OCI-LY3 (cell line): ENCODE results near the gene OXA1L.
"Not testable (repeated sequence)": the region's sequence is repeated elsewhere in the genome, so short reads cannot be mapped to it uniquely, and the experiment has no call there.

ENCODE experiments used
- H2AFZ ChIP-seq: fragments of 200-600, 300-600 bp; shearing (Covaris generic); 2 replicates; pipeline ENCODE4 v1.6.0; 2014; ENCODE audit warnings: antibody characterized with exemption, low read depth, low read length
- H3K27ac ChIP-seq: fragments of 200-600, 300-600 bp; sonication (generic); 2 replicates; pipeline ENCODE4 v1.5.1; 2014; ENCODE audit warnings: mild to moderate bottlenecking, low read length, moderate library complexity, mixed read lengths
- H3K27me3 ChIP-seq: fragments of 200-600, 300-600 bp; sonication (generic); 2 replicates; pipeline ENCODE4 v1.6.1; 2014; ENCODE audit warnings: low read depth, low read length, mixed read lengths
- H3K36me3 ChIP-seq: fragments of 200-600, 300-600 bp; sonication (generic); replicated peaks from 2 replicates; pipeline ENCODE3; 2014; ENCODE audit warnings: low read depth, low read length, mixed read lengths
- H3K4me1 ChIP-seq: fragments of 300-600, 200-600 bp; sonication (generic); 2 replicates; pipeline ENCODE4 v1.6.1; 2014; ENCODE audit warnings: low read length, mixed read lengths
- H3K4me2 ChIP-seq: fragments of 200-600, 300-600 bp; sonication (generic); 2 replicates; pipeline ENCODE4 v1.6.1; 2014; ENCODE audit warnings: low read length, mixed read lengths
- H3K4me3 ChIP-seq: fragments of 300-600, 200-600 bp; sonication (generic); 2 replicates; pipeline ENCODE4 v1.5.1; 2014; ENCODE audit warnings: antibody characterized with exemption, mild to moderate bottlenecking, low read length, moderate library complexity
- H3K79me2 ChIP-seq: fragments of 300-600, 200-600 bp; shearing (Covaris generic); 2 replicates; pipeline ENCODE4 v1.6.1; 2014; ENCODE audit warnings: mild to moderate bottlenecking, low read length, mixed read lengths
- H3K9ac ChIP-seq: fragments of 300-600, 200-600 bp; shearing (Covaris generic); 2 replicates; pipeline ENCODE4 v1.6.0; 2014; ENCODE audit warnings: mild to moderate bottlenecking, low read length, moderate library complexity
- H3K9me3 ChIP-seq: fragments of 200-600, 300-600 bp; shearing (Covaris generic); 2 replicates; pipeline ENCODE4 v1.6.1; 2014; ENCODE audit warnings: low read length, mixed read lengths; ENCODE audit not compliant: insufficient read depth
- H4K20me1 ChIP-seq: fragments of 200-600, 300-600 bp; sonication (generic); 2 replicates; pipeline ENCODE4 v1.6.1; 2016; ENCODE audit warnings: low read length, mixed read lengths; ENCODE audit not compliant: insufficient read depth
- CTCF ChIP-seq: fragments of 200-600, 300-600 bp; sonication (generic); IDR thresholded peaks from 2 replicates; pipeline ENCODE4 v1.5.1; 2014; ENCODE audit warnings: antibody characterized with exemption, low read length, low read depth
- EZH2phosphoT487 ChIP-seq: fragments of 200-600 bp; shearing (Covaris generic); IDR thresholded peaks from 2 replicates; pipeline ENCODE4 v1.6.1; 2018; ENCODE audit warnings: antibody characterized with exemption, mixed run types, low read depth

Gene OXA1L

GRCh38 chr14:22801716-22802115, 35.2 kb downstream of the OXA1L start:
- Histone ChIP-seq H3K79me2 (no peaks in the 10 kb centered on the region), H3K36me3 (no peaks in the 10 kb centered on the region), H3K4me1 (peaks cover 35% of the 10 kb centered on the region), H3K9me3 (no peaks in the 10 kb centered on the region), H4K20me1 (no peaks in the 10 kb centered on the region), H3K4me2 (no peak overlapping the region), H2AFZ (no peak overlapping the region), H3K27me3 (no peaks in the 10 kb centered on the region), H3K9ac (no peak overlapping the region), H3K27ac (no peak overlapping the region), H3K4me3 (no peak overlapping the region)
- no peak for TF ChIP-seq EZH2phosphoT487
- no peak for TF ChIP-seq CTCF

DNA sequence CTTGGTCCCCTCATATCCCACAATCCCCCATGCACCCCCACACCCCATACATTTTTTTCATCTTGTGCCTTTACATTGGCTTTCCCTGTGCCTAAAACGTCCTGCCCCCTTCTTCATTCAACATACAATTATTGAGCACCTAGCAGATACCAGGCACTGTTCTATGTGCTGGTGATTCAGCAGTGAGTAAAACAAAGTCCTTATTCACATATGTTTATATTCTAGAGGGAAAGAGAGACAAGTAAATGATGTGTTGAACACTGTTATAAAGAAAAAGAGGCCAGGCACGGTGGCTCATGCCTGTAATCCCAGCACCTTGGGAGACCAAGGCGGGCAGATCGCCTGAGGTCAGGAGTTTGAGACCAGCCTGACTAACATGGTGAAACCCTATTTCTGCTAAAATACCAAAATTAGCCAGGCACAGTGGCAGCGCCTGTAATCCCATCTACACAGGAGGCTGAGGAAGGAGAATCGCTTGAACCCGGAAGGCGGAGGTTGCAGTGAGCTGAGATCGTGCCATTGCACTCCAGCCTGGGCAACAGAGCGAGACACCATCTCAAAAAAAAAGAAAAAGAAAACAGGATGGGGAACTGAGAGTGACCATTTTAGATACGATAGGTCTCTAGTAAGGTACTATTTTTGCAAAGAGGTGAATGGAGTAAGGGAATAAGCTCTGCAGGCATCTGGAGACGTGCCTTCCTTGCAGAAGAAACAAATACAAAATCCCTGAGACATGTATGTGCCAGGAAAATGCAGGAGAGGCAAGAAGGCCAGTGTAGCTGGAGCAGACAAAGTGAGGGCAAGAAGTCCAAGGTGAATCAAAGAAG, 36.6 kb downstream of the OXA1L start:
- H3K79me2 ChIP-seq, result no peaks in the 10 kb centered on the region
- no peaks in the 10 kb centered on the region for H4K20me1 ChIP-seq
- H3K9me3 ChIP-seq, result no peaks in the 10 kb centered on the region
- H3K4me3 ChIP-seq, result peak overlapping the region; percentile 1; the same call in 1 of the 2 replicates
- peak overlapping the region; percentile 55 for H3K4me2 ChIP-seq
- TF ChIP-seq CTCF (no peak), EZH2phosphoT487 (no peak)
- H3K27me3 ChIP-seq, result no peaks in the 10 kb centered on the region
- no peak overlapping the region for H3K27ac ChIP-seq
- H3K9ac ChIP-seq, result no peak overlapping the region
- peaks cover 31% of the 10 kb centered on the region for H3K4me1 ChIP-seq
- H3K36me3 ChIP-seq, result no peaks in the 10 kb centered on the region
- no peak overlapping the region for H2AFZ ChIP-seq

GRCh38 chr14:22803687-22803974, 37.1 kb downstream of the OXA1L start:
- no peak overlapping the region for H2AFZ ChIP-seq
- peak overlapping the region; percentile 1; the same call in 1 of the 2 replicates for H3K4me3 ChIP-seq
- H4K20me1 ChIP-seq, result no peaks in the 10 kb centered on the region
- H3K79me2 ChIP-seq, result no peaks in the 10 kb centered on the region
- no peaks in the 10 kb centered on the region for H3K27me3 ChIP-seq
- H3K9me3 ChIP-seq, result no peaks in the 10 kb centered on the region
- no peak overlapping the region for H3K27ac ChIP-seq
- no peak for TF ChIP-seq EZH2phosphoT487
- no peak for TF ChIP-seq CTCF
- no peaks in the 10 kb centered on the region for H3K36me3 ChIP-seq
- no peak overlapping the region for H3K9ac ChIP-seq
- H3K4me1 ChIP-seq, result peaks cover 26% of the 10 kb centered on the region
- H3K4me2 ChIP-seq, result peak overlapping the region; percentile 55

DNA sequence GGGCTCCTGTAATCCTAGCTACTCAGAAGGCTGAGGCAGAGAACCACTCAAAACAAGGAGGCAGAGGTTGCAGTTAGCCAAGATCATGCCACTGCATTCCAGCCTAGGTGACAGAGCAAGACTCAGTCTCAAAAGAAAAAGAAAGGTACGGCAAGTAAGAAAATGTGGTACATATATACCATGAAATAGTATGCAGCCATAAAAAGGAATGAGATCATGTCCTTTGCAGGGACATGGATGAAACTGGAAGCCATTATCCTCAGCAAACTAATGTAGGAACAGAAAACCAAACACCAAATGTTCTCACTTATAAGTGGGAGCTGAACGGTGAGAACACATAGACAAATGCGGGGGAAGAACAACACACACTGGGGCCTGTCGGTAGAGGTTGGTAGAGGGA, 38.7 kb downstream of the OXA1L start:
- H3K4me3 ChIP-seq, H3K9ac ChIP-seq, H3K36me3 ChIP-seq, H4K20me1 ChIP-seq, H3K9me3 ChIP-seq, H3K4me2 ChIP-seq, H3K79me2 ChIP-seq, H3K27ac ChIP-seq, H3K27me3 ChIP-seq, H2AFZ ChIP-seq: not testable (repeated sequence)
- H3K4me1 ChIP-seq, result peaks cover 25% of the 10 kb centered on the region
